CD14-positive monocyte (primary cell): ENCODE data around the gene INHBC. TPM values are rescaled to one million over a fixed set of nuclear protein-coding genes. Genes with fewer than 3 reads are reported as not detected.
A peak's percentile ranks its signal among the peaks of the same experiment; 100 is the strongest.

Experiments
- DNase-seq, 3 donors: peaks; one replicate each; pipeline ENCODE4 v3.0.0-alpha.2; 2011 to 2022
- H2AFZ ChIP-seq: 2 replicates; pipeline ENCODE4 v1.6.0; 2012; ENCODE audit warnings: mild to moderate bottlenecking, low read depth, low read length, inconsistent platforms; ENCODE audit not compliant: insufficient read depth, poor library complexity, severe bottlenecking
- H3K27ac ChIP-seq, 2 donors: 1 replicate in 1 of 2; 2 replicates in 1 of 2; pipeline ENCODE4 v1.5.1; 2012 to 2013; ENCODE audit warnings: low read length in 2 of 2, control low read depth in 1 of 2, inconsistent platforms in 1 of 2, low read depth in 1 of 2, mild to moderate bottlenecking in 1 of 2
- H3K27me3 ChIP-seq, 2 donors: one replicate each; pipeline versions ENCODE4 v1.6.0 to v1.6.1; 2011 to 2013; ENCODE audit warnings: low read length in 2 of 2; ENCODE audit not compliant: control insufficient read depth in 2 of 2, insufficient read depth in 2 of 2
- H3K36me3 ChIP-seq, 2 donors: replicated peaks in 1 of 2; 1 replicate in 1 of 2; 2 replicates in 1 of 2; pipeline versions ENCODE4 v1.5.1 to v1.6.1; 2012 to 2013; ENCODE audit warnings: low read length in 2 of 2, control low read depth in 1 of 2, inconsistent platforms in 1 of 2, mild to moderate bottlenecking in 1 of 2; ENCODE audit not compliant: insufficient read depth in 2 of 2, control insufficient read depth in 1 of 2
- H3K4me1 ChIP-seq, 2 donors: 1 replicate in 1 of 2; 2 replicates in 1 of 2; pipeline versions ENCODE4 v1.5.1 to v1.6.1; 2012 to 2013; ENCODE audit warnings: low read length in 2 of 2, control low read depth in 1 of 2, inconsistent platforms in 1 of 2, mild to moderate bottlenecking in 1 of 2, moderate library complexity in 1 of 2; ENCODE audit not compliant: insufficient read depth in 2 of 2, control insufficient read depth in 1 of 2
- H3K4me2 ChIP-seq: replicated peaks from 2 replicates; pipeline ENCODE3; 2012; ENCODE audit warnings: low read length, moderate library complexity, mild to moderate bottlenecking; ENCODE audit not compliant: poor library complexity, severe bottlenecking; ENCODE audit errors: extremely low read depth
- H3K4me3 ChIP-seq, 3 experiments: fragments of 200-600 bp in 1 of 3; sonication (generic) in 1 of 3; replicated peaks in 1 of 3; 1 replicate in 2 of 3; 2 replicates in 1 of 3; pipeline ENCODE4 v1.5.1; 2011 to 2013; ENCODE audit warnings: low read length in 3 of 3, mild to moderate bottlenecking in 3 of 3, control low read depth in 2 of 3, low read depth in 2 of 3, inconsistent platforms in 1 of 3, moderate library complexity in 1 of 3
- H3K79me2 ChIP-seq: 2 replicates; pipeline ENCODE4 v1.6.0; 2012; ENCODE audit warnings: mild to moderate bottlenecking, control low read depth, inconsistent platforms, low read length, moderate library complexity; ENCODE audit not compliant: insufficient read depth
- H3K9ac ChIP-seq: 2 replicates; pipeline ENCODE4 v1.6.0; 2017; ENCODE audit warnings: low read length, mild to moderate bottlenecking; ENCODE audit not compliant: insufficient read depth, poor library complexity, severe bottlenecking
- H3K9me3 ChIP-seq, 2 donors: replicated peaks in 1 of 2; 1 replicate in 1 of 2; 2 replicates in 1 of 2; pipeline versions ENCODE4 v1.5.1 to v1.6.1; 2012 to 2013; ENCODE audit warnings: low read length in 2 of 2, control low read depth in 1 of 2; ENCODE audit not compliant: control insufficient read depth in 1 of 2, insufficient read depth in 1 of 2
- H4K20me1 ChIP-seq: 2 replicates; pipeline ENCODE4 v1.6.0; 2012; ENCODE audit warnings: mild to moderate bottlenecking, low read length, control low read depth, moderate library complexity; ENCODE audit not compliant: insufficient read depth
- H3K27ac Mint-ChIP-seq, 7 donors: one replicate each; pipeline ENCODE4 v1.8.0; 2020; ENCODE audit warnings: mild to moderate bottlenecking in 7 of 7, mixed read lengths in 7 of 7, moderate library complexity in 6 of 7, inconsistent platforms in 2 of 7
- H3K27me3 Mint-ChIP-seq, 3 donors: one replicate each; pipeline ENCODE4 v1.8.0; 2021 to 2022; ENCODE audit warnings: low read depth in 3 of 3, mild to moderate bottlenecking in 3 of 3, mixed read lengths in 3 of 3, moderate library complexity in 3 of 3, inconsistent platforms in 1 of 3
- H3K36me3 Mint-ChIP-seq, 2 donors: one replicate each; pipeline ENCODE4 v1.8.0; 2020; ENCODE audit warnings: mixed read lengths in 2 of 2, inconsistent platforms in 1 of 2, mild to moderate bottlenecking in 1 of 2
- H3K4me1 Mint-ChIP-seq: one replicate; pipeline ENCODE4 v1.8.0; 2020; ENCODE audit warnings: mild to moderate bottlenecking, mixed read lengths
- H3K4me3 Mint-ChIP-seq, 2 donors: one replicate each; pipeline ENCODE4 v1.8.0; 2020; ENCODE audit warnings: mild to moderate bottlenecking in 2 of 2, mixed read lengths in 2 of 2, moderate library complexity in 1 of 2
- H3K9me3 Mint-ChIP-seq, 7 donors: one replicate each; pipeline ENCODE4 v1.8.0; 2020 to 2022; ENCODE audit warnings: mixed read lengths in 7 of 7, mild to moderate bottlenecking in 6 of 7, moderate library complexity in 6 of 7, inconsistent platforms in 2 of 7
- CTCF ChIP-seq: fragments of 200-600 bp; IDR thresholded peaks from one replicate; pipeline ENCODE4 v1.8.0; 2022; ENCODE audit warnings: antibody characterized with exemption, mild to moderate bottlenecking
- WGBS: methylation state at CpG from one replicate; pipeline ENCODE4 v1.1.5; 2013; ENCODE audit warnings: missing lambda C conversion rate; ENCODE audit not compliant: insufficient coverage; 5-methylcytosine and 5-hydroxymethylcytosine counted together
- intact Hi-C, 2 donors: fragments of 100-400 bp; cut with micrococcal nuclease; formaldehyde crosslinking; loops; one replicate each; pipeline versions ENCODE4 v1.15.0 to v1.15.1; 2023
- polyA plus RNA-seq, 3 donors: library from polyadenylated mRNA; depleted of rRNA in 1 of 3; unstranded in 2 of 3; stranded (reverse) in 1 of 3; fragments of 300-500 nt in 2 of 3; fragments of >200 nt in 1 of 3; fragmentation: Illumina TruSeq in 2 of 3; gene quantifications; 1 replicate in 2 of 3; 2 replicates in 1 of 3; pipeline ENCODE4 v1.2.3, GENCODE V29; 2012 to 2021

Gene INHBC
- polyA plus RNA-seq, 3 donors: not detected

DNA sequence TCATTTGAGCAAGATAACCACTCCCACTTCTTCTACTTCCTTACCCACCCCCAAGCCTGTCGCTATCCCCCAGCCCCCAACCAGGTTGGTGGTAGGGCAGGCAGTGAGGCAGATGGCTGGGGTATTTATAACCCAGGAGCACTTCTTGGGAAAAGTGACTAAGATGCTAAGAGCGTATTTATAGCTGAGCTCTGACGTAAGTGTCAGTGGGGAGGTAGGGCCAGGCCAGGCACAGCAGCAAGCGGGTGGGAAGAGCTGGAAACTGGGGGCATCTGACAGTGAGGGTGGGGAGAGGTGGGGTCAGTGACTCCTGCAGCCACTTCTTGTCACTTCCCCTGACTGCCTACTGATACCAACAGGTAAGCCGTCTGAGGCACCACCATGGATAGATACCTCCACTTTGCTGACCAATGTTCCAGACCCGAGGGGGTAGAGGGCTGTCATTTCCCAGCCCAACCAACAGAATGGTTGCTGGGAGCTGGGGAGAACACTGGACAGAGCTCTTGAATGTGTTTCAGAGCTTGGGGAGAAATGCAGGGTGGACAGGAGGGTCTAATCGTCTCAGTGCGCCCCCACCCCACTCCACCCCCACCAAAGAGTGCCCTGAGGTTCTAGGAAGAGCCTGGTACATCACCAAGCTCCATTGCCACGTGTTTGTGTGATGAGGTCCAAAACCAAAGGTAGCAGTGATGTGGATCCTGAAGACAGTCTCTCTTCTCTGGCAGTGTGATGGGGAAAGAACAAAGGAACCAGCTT lies 17.8 kb downstream of the INHBC start:
- Histone ChIP-seq H3K27ac (no peak overlapping the region), H4K20me1 (no peaks in the 10 kb centered on the region), H3K27me3 (no peaks in the 10 kb centered on the region), H3K36me3 (no peaks in the 10 kb centered on the region), H3K4me2 (no peak overlapping the region), H3K4me1 (peaks cover 4 to 9% of the 10 kb centered on the region in 2 donors), H3K9me3 (no peaks in the 10 kb centered on the region), H3K9ac (no peak overlapping the region), H3K79me2 (no peaks in the 10 kb centered on the region), H2AFZ (peak overlapping the region; percentile 23), H3K4me3 (no peak overlapping the region)
- H3K9me3 Mint-ChIP-seq: peaks cover 0 to 2% (median 0%) of the 10 kb centered on the region in 7 donors
- no peak overlapping the region for H3K4me3 Mint-ChIP-seq
- WGBS: 86% methylated on average over 3 of the region's 9 CpGs
- no peak for TF ChIP-seq CTCF
- H3K27ac Mint-ChIP-seq: peak overlapping the region in 2 of 7 donors; percentile 36 to 45
- no peak for DNase-seq
- intact Hi-C loops: loop anchor here (5.0 to 10.0 kb wide), 3 partner anchors 145 to 190 kb away; no protein-coding TSS in a partner anchor
- peaks cover 15% of the 10 kb centered on the region for H3K4me1 Mint-ChIP-seq
- peaks cover 6 to 13% (median 7%) of the 10 kb centered on the region in 3 donors for H3K27me3 Mint-ChIP-seq
- no peaks in the 10 kb centered on the region for H3K36me3 Mint-ChIP-seq

GRCh38 chr12:57452937-57453509 lies 18.4 kb downstream of the INHBC start:
- WGBS: 0% methylated on average over 1 of the region's 7 CpGs
- Mint-ChIP-seq H3K27me3 (peaks cover 6 to 15% (median 7%) of the 10 kb centered on the region in 3 donors), H3K4me1 (peaks cover 15% of the 10 kb centered on the region), H3K9me3 (peaks cover 0 to 2% (median 0%) of the 10 kb centered on the region in 7 donors), H3K27ac (peak overlapping the region in 2 of 7 donors; percentile 23 to 36), H3K36me3 (no peaks in the 10 kb centered on the region), H3K4me3 (no peak overlapping the region)
- intact Hi-C loops: loop anchor here (5.0 to 10.0 kb wide), 3 partner anchors 146 to 191 kb away; no protein-coding TSS in a partner anchor
- Histone ChIP-seq H3K79me2 (no peaks in the 10 kb centered on the region), H3K36me3 (no peaks in the 10 kb centered on the region), H3K9ac (no peak overlapping the region), H3K4me2 (no peak overlapping the region), H3K9me3 (no peaks in the 10 kb centered on the region), H3K27ac (no peak overlapping the region), H3K4me1 (peaks cover 5 to 11% of the 10 kb centered on the region in 2 donors), H3K27me3 (no peaks in the 10 kb centered on the region), H2AFZ (peak overlapping the region; percentile 23), H4K20me1 (no peaks in the 10 kb centered on the region), H3K4me3 (no peak overlapping the region)
- DNase-seq: peak; percentile 58 to 74 (median 71)
- TF ChIP-seq CTCF: peak; percentile 82
